K562 (cell line): ENCODE results near the gene LTBP4. TPM values are rescaled to one million over a fixed set of nuclear protein-coding genes. Genes with fewer than 3 reads are reported as not detected.

Experiments
- CBFA2T2 ChIP-seq: fragments of 450-650 bp; conservative IDR thresholded peaks from 2 replicates; pipeline ENCODE4 v1.6.1; 2017; ENCODE audit warnings: mild to moderate bottlenecking
- CBFA2T3 ChIP-seq: fragments of 450-650 bp; IDR thresholded peaks from 2 replicates; pipeline ENCODE4 v1.6.1; 2017
- LCOR ChIP-seq: sonication (generic); formaldehyde crosslinking; IDR thresholded peaks from 2 replicates; pipeline ENCODE4 v1.8.0; 2022; ENCODE audit warnings: mild to moderate bottlenecking, missing genetic modification reagents
- MYC ChIP-seq, 2 experiments: fragments of 250-450 bp in 1 of 2; sonication (Bioruptor Pico) in 1 of 2; IDR thresholded peaks; 2 replicates each; pipeline versions ENCODE4 v1.5.1 to v1.6.1; 2012 to 2021; ENCODE audit warnings: low read depth in 2 of 2, borderline replicate concordance in 1 of 2, improper control_type of control experiment in 1 of 2, low read length in 1 of 2, mild to moderate bottlenecking in 1 of 2, moderate library complexity in 1 of 2
- NFIC ChIP-seq: fragments of 450-650 bp; IDR thresholded peaks from 2 replicates; pipeline ENCODE4 v1.6.1; 2017; ENCODE audit warnings: mild to moderate bottlenecking, inconsistent platforms
- POLR2H ChIP-seq: IDR thresholded peaks from 2 replicates; pipeline ENCODE4 v1.6.1; 2016; ENCODE audit warnings: missing genetic modification characterization, low read depth, mild to moderate bottlenecking, control low read depth, missing compliant biosample characterization, moderate library complexity
- SRSF7 ChIP-seq: fragments of 200-400 bp; formaldehyde crosslinking; optimal IDR thresholded peaks from 2 replicates; pipeline ENCODE3; 2017; ENCODE audit warnings: mild to moderate bottlenecking, low read depth, low read length
- SUPT5H ChIP-seq: fragments of 450-650 bp; IDR thresholded peaks from 2 replicates; pipeline ENCODE4 v1.6.1; 2016
- ZNF184 ChIP-seq: sonication (generic); formaldehyde crosslinking; IDR thresholded peaks from 2 replicates; pipeline ENCODE4 v1.5.0; 2020; ENCODE audit warnings: missing genetic modification reagents
- ZNF253 ChIP-seq: fragments of 250-450 bp; sonication (Bioruptor Pico); conservative IDR thresholded peaks from 2 replicates; pipeline ENCODE4 v1.6.1; 2021; ENCODE audit warnings: mild to moderate bottlenecking
- ZNF586 ChIP-seq: fragments of 450-650 bp; formaldehyde crosslinking; conservative IDR thresholded peaks from 2 replicates; pipeline ENCODE4 v1.4.0; 2020; ENCODE audit warnings: mild to moderate bottlenecking, moderate library complexity
- ZNF644 ChIP-seq: fragments of 200-800 bp; sonication (Bioruptor generic); IDR thresholded peaks from 2 replicates; pipeline ENCODE4 v1.6.1; 2016; ENCODE audit warnings: low read depth, missing genetic modification characterization, missing compliant biosample characterization
- ZNF699 ChIP-seq: fragments of 250-450 bp; sonication (Bioruptor Pico); IDR thresholded peaks from 2 replicates; pipeline ENCODE4 v1.8.0; 2021; ENCODE audit warnings: mild to moderate bottlenecking, moderate library complexity; ENCODE audit not compliant: insufficient replicate concordance
- ZNF785 ChIP-seq: fragments of 250-450 bp; sonication (Bioruptor Pico); IDR thresholded peaks from 2 replicates; pipeline ENCODE4 v1.4.0; 2020; ENCODE audit warnings: mild to moderate bottlenecking
- polyA plus RNA-seq, 8 experiments: library from polyadenylated mRNA; depleted of rRNA in 4 of 8; stranded (reverse) in 5 of 8; unstranded in 3 of 8; fragments of >200 nt; fragmentation: Nextera tagmentation in 2 of 8; fragmentation: Illumina TruSeq in 1 of 8; extraction: Ambion mirVana in 2 of 8; extraction: Trizol in 1 of 8; gene quantifications; 2 replicates each; pipeline versions ENCODE4 v1.2.1 to v1.2.3, GENCODE V29; 2011 to 2014; ENCODE audit warnings: inconsistent platforms in 1 of 8, missing spikeins in 1 of 8
- total RNA-seq, 7 experiments: library from RNA; depleted of rRNA in 6 of 7; stranded (reverse); fragments of >200 nt in 6 of 7; fragmentation: Illumina TruSeq in 2 of 7; extraction: Trizol in 2 of 7; gene quantifications; 2 replicates each; pipeline versions ENCODE4 v1.2.1 to v1.2.3, GENCODE V29; 2011 to 2021; ENCODE audit warnings: low replicate concordance in 1 of 7
- TF ChIP-seq, protein P1 (sequence below), 2 experiments: fragments of 450-650 bp; IDR thresholded peaks; 2 replicates each; pipeline ENCODE4 v1.6.1; 2018; ENCODE audit warnings: mild to moderate bottlenecking in 2 of 2, low read depth in 1 of 2; ENCODE audit not compliant: partially characterized antibody in 2 of 2
- TF ChIP-seq, protein P2 (sequence below): sonication (generic); formaldehyde crosslinking; IDR thresholded peaks from 2 replicates; pipeline ENCODE4 v1.8.0; 2023; ENCODE audit warnings: mild to moderate bottlenecking, missing genetic modification reagents
- TF ChIP-seq, protein P3 (sequence below): fragments of 450-650 bp; IDR thresholded peaks from 2 replicates; pipeline ENCODE4 v1.6.1; 2017; ENCODE audit warnings: antibody characterized with exemption
- TF ChIP-seq, protein P4 (sequence below): fragments of 250-450 bp; sonication (Bioruptor Pico); IDR thresholded peaks from 2 replicates; pipeline ENCODE4 v1.4.0; 2020; ENCODE audit warnings: borderline replicate concordance

The LTBP4 gene
- total and polyA plus RNA-seq, 9 of the 15 experiments (the other 6 are each of a cell fraction or from before 2014, with no cell fraction given): 0.35 to 160 (median 31.6) TPM

DNA sequence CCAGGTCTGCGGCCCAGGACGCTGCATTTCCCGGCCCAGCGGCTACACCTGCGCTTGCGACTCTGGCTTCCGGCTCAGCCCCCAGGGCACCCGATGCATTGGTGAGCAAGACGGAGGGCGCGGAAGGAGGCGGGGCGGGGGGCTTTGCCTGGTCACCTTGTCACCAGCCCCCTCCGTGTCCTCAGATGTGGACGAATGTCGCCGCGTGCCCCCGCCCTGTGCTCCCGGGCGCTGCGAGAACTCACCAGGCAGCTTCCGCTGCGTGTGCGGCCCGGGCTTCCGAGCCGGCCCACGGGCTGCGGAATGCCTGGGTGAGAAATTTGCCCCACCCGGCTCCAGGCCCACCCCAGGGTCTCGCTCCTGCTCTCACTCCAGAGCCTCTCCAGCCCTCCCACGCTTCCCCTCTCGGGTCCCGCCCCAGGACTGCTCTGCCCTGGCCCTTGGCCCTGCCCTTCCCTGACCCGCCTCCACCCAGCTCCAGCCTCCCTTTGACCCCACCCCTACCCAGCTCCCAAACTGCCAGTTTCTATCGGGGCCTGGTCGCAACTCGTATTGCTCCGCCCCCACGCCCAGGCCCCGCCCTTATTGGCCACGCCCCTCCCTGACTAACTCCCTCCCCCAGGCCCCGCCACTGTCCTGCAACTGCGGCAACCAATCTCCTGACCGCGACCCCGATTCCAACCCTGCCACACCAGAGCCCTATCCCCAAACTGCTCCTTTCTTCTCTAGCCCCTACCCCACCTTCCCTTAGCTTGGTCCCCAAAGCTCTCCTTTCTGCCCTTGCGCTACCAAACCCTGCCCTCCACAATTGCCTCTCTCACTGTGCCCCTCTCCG is 8.6 kb downstream of the LTBP4 start (continued):
- TF ChIP-seq, protein P1, sequence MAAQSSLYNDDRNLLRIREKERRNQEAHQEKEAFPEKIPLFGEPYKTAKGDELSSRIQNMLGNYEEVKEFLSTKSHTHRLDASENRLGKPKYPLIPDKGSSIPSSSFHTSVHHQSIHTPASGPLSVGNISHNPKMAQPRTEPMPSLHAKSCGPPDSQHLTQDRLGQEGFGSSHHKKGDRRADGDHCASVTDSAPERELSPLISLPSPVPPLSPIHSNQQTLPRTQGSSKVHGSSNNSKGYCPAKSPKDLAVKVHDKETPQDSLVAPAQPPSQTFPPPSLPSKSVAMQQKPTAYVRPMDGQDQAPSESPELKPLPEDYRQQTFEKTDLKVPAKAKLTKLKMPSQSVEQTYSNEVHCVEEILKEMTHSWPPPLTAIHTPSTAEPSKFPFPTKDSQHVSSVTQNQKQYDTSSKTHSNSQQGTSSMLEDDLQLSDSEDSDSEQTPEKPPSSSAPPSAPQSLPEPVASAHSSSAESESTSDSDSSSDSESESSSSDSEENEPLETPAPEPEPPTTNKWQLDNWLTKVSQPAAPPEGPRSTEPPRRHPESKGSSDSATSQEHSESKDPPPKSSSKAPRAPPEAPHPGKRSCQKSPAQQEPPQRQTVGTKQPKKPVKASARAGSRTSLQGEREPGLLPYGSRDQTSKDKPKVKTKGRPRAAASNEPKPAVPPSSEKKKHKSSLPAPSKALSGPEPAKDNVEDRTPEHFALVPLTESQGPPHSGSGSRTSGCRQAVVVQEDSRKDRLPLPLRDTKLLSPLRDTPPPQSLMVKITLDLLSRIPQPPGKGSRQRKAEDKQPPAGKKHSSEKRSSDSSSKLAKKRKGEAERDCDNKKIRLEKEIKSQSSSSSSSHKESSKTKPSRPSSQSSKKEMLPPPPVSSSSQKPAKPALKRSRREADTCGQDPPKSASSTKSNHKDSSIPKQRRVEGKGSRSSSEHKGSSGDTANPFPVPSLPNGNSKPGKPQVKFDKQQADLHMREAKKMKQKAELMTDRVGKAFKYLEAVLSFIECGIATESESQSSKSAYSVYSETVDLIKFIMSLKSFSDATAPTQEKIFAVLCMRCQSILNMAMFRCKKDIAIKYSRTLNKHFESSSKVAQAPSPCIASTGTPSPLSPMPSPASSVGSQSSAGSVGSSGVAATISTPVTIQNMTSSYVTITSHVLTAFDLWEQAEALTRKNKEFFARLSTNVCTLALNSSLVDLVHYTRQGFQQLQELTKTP (IDR thresholded peaks at IDR 0.05; ENCODE audit: low read depth in 1 of 2, partially characterized antibody in 2 of 2): no peak
- no peak for TF ChIP-seq ZNF644
- TF ChIP-seq ZNF699 (CRISPR knock-in tag): no peak
- TF ChIP-seq, protein P2, sequence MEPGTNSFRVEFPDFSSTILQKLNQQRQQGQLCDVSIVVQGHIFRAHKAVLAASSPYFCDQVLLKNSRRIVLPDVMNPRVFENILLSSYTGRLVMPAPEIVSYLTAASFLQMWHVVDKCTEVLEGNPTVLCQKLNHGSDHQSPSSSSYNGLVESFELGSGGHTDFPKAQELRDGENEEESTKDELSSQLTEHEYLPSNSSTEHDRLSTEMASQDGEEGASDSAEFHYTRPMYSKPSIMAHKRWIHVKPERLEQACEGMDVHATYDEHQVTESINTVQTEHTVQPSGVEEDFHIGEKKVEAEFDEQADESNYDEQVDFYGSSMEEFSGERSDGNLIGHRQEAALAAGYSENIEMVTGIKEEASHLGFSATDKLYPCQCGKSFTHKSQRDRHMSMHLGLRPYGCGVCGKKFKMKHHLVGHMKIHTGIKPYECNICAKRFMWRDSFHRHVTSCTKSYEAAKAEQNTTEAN: no peak
- TF ChIP-seq ZNF253 (CRISPR knock-in tag): no peak
- TF ChIP-seq MYC (IDR thresholded peaks at IDR 0.05; ENCODE audit: low read depth, low read length): no peak
- TF ChIP-seq MYC (CRISPR knock-in tag; IDR thresholded peaks at IDR 0.05; ENCODE audit: borderline replicate concordance, low read depth): 0 out of 2 replicates have a peak, but pooled peaks have one; percentile 56
- TF ChIP-seq ZNF586 (CRISPR knock-in tag): no peak
- 0 out of 2 replicates have a peak, but pooled peaks have one; percentile 26 for TF ChIP-seq NFIC
- TF ChIP-seq, protein P3, sequence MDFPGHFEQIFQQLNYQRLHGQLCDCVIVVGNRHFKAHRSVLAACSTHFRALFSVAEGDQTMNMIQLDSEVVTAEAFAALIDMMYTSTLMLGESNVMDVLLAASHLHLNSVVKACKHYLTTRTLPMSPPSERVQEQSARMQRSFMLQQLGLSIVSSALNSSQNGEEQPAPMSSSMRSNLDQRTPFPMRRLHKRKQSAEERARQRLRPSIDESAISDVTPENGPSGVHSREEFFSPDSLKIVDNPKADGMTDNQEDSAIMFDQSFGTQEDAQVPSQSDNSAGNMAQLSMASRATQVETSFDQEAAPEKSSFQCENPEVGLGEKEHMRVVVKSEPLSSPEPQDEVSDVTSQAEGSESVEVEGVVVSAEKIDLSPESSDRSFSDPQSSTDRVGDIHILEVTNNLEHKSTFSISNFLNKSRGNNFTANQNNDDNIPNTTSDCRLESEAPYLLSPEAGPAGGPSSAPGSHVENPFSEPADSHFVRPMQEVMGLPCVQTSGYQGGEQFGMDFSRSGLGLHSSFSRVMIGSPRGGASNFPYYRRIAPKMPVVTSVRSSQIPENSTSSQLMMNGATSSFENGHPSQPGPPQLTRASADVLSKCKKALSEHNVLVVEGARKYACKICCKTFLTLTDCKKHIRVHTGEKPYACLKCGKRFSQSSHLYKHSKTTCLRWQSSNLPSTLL: no peak
- TF ChIP-seq SUPT5H: no peak
- TF ChIP-seq POLR2H (tag): no peak
- TF ChIP-seq ZNF184 (CRISPR knock-in tag): no peak
- TF ChIP-seq SRSF7: no peak
- TF ChIP-seq CBFA2T2: no peak
- TF ChIP-seq CBFA2T3: no peak
- TF ChIP-seq LCOR (CRISPR knock-in tag): no peak
- no peak for TF ChIP-seq ZNF785 (CRISPR knock-in tag)
- TF ChIP-seq, protein P4, sequence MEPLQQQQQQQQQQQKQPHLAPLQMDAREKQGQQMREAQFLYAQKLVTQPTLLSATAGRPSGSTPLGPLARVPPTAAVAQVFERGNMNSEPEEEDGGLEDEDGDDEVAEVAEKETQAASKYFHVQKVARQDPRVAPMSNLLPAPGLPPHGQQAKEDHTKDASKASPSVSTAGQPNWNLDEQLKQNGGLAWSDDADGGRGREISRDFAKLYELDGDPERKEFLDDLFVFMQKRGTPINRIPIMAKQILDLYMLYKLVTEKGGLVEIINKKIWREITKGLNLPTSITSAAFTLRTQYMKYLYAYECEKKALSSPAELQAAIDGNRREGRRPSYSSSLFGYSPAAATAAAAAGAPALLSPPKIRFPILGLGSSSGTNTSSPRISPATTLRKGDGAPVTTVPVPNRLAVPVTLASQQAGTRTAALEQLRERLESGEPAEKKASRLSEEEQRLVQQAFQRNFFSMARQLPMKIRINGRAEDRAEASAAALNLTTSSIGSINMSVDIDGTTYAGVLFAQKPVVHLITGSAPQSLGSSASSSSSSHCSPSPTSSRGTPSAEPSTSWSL (CRISPR knock-in tag): no peak
